ENCODE data around the gene MTUS2.

GRCh38 chr13:29511106-29511796 is 691.1 kb downstream of the MTUS2 start:
- no peak for TF ChIP-seq CTCF (IDR thresholded peaks at IDR 0.05; ENCODE audit: insufficient read depth, low read length)
- no peak; the same call in 1 of the 2 replicates for TF ChIP-seq POLR2AphosphoS5 (IDR thresholded peaks at IDR 0.05; ENCODE audit: low read depth)
- no peak for TF ChIP-seq REST (IDR thresholded peaks at IDR 0.05; ENCODE audit: insufficient replicate concordance, low read depth)

Data from HL-60 (cell line).